K562 (cell line): ENCODE measurements around the gene ABHD16B. TPM values are rescaled to one million over a fixed set of nuclear protein-coding genes. Genes with fewer than 3 reads are reported as not detected.

Source experiments
- CHD7 ChIP-seq: fragments of 200-600 bp; sonication (generic); IDR thresholded peaks from one replicate; pipeline ENCODE4 v1.6.1; 2012; ENCODE audit warnings: mild to moderate bottlenecking, low read depth, low read length, inconsistent platforms
- ZBTB2 ChIP-seq: fragments of 450-650 bp; IDR thresholded peaks from 2 replicates; pipeline ENCODE4 v1.6.1; 2016; ENCODE audit warnings: antibody characterized with exemption
- ZNF280A ChIP-seq: fragments of 450-650 bp; IDR thresholded peaks from 2 replicates; pipeline ENCODE4 v1.6.1; 2018; ENCODE audit warnings: mild to moderate bottlenecking, low read depth; ENCODE audit not compliant: partially characterized antibody
- ZNF318 ChIP-seq, 2 experiments: fragments of 450-650 bp; IDR thresholded peaks; 2 replicates each; pipeline ENCODE4 v1.6.1; 2016; ENCODE audit warnings: mild to moderate bottlenecking in 2 of 2, borderline replicate concordance in 1 of 2, low read depth in 1 of 2, moderate library complexity in 1 of 2
- polyA plus RNA-seq, 8 experiments: library from polyadenylated mRNA; depleted of rRNA in 4 of 8; stranded (reverse) in 5 of 8; unstranded in 3 of 8; fragments of >200 nt; fragmentation: Nextera tagmentation in 2 of 8; fragmentation: Illumina TruSeq in 1 of 8; extraction: Ambion mirVana in 2 of 8; extraction: Trizol in 1 of 8; gene quantifications; 2 replicates each; pipeline versions ENCODE4 v1.2.1 to v1.2.3, GENCODE V29; 2011 to 2014; ENCODE audit warnings: inconsistent platforms in 1 of 8, missing spikeins in 1 of 8
- total RNA-seq, 7 experiments: library from RNA; depleted of rRNA in 6 of 7; stranded (reverse); fragments of >200 nt in 6 of 7; fragmentation: Illumina TruSeq in 2 of 7; extraction: Trizol in 2 of 7; gene quantifications; 2 replicates each; pipeline versions ENCODE4 v1.2.1 to v1.2.3, GENCODE V29; 2011 to 2021; ENCODE audit warnings: low replicate concordance in 1 of 7

Gene ABHD16B
- total and polyA plus RNA-seq, 9 of the 15 experiments (the other 6 are each of a cell fraction or from before 2014, with no cell fraction given), result not detected

GRCh38 chr20:63828951-63829350 lies 32.3 kb upstream of the ABHD16B start (continued):
- no peak for TF ChIP-seq CHD7
- TF ChIP-seq ZNF280A, result no peak
- TF ChIP-seq ZBTB2, result no peak
- no peak for TF ChIP-seq ZNF318 (IDR thresholded peaks at IDR 0.05; ENCODE audit: borderline replicate concordance in 1 of 2, low read depth in 1 of 2)
